GM23338 (cell line): ENCODE measurements around the gene SH3GL3. TPM values are rescaled to one million over a fixed set of nuclear protein-coding genes. Genes with fewer than 3 reads are reported as not detected.

ENCODE experiments used
- ATAC-seq: fragments of 200-7000 bp; cut with Tn5 transposase; 3 replicates; pipeline ENCODE4 v1.9.1; 2020
- DNase-seq: peaks from one replicate; pipeline ENCODE4 v3.0.0-alpha.2; 2015; ENCODE audit warnings: low spot score
- H2AFZ ChIP-seq: fragments of 200-600 bp; sonication (generic); 2 replicates; pipeline ENCODE4 v1.8.0; 2016; ENCODE audit warnings: antibody characterized with exemption, mild to moderate bottlenecking, moderate library complexity
- H3F3A ChIP-seq: fragments of 200-600 bp; sonication (generic); replicated peaks from 2 replicates; pipeline ENCODE4 v1.8.0; 2017; ENCODE audit warnings: antibody characterized with exemption, mixed run types, low read depth
- H3K27ac ChIP-seq: fragments of 200-600 bp; sonication (generic); 2 replicates; pipeline ENCODE4 v1.6.1; 2016; ENCODE audit warnings: low read depth
- H3K27me3 ChIP-seq: fragments of 200-600 bp; sonication (generic); 2 replicates; pipeline ENCODE4 v1.8.0; 2016; ENCODE audit warnings: mild to moderate bottlenecking, mixed run types, moderate library complexity; ENCODE audit not compliant: insufficient read depth
- H3K36me3 ChIP-seq: fragments of 200-600 bp; sonication (generic); 2 replicates; pipeline ENCODE4 v1.8.0; 2016; ENCODE audit warnings: mild to moderate bottlenecking; ENCODE audit not compliant: insufficient read depth
- H3K4me1 ChIP-seq: fragments of 200-600 bp; sonication (generic); 2 replicates; pipeline ENCODE4 v1.8.0; 2016; ENCODE audit warnings: mild to moderate bottlenecking, moderate library complexity; ENCODE audit not compliant: insufficient read depth
- H3K4me2 ChIP-seq: fragments of 200-600 bp; sonication (generic); 2 replicates; pipeline ENCODE4 v1.7.1; 2017; ENCODE audit warnings: mixed run types
- H3K4me3 ChIP-seq: fragments of 200-600 bp; sonication (generic); 2 replicates; pipeline ENCODE4 v1.6.1; 2016; ENCODE audit warnings: mixed run types
- H3K79me2 ChIP-seq: fragments of 200-600 bp; sonication (generic); replicated peaks from 2 replicates; pipeline ENCODE4 v1.8.0; 2017; ENCODE audit warnings: mild to moderate bottlenecking; ENCODE audit not compliant: insufficient read depth
- H3K9me2 ChIP-seq: fragments of 200-600 bp; sonication (generic); 2 replicates; pipeline ENCODE4 v1.8.0; 2017; ENCODE audit not compliant: insufficient read depth
- H4K20me1 ChIP-seq: fragments of 200-600 bp; sonication (generic); replicated peaks from 2 replicates; pipeline ENCODE4 v1.8.0; 2017; ENCODE audit warnings: mild to moderate bottlenecking; ENCODE audit not compliant: insufficient read depth
- H3K27ac Mint-ChIP-seq: 2 replicates; pipeline ENCODE4 v1.8.0; 2020; ENCODE audit warnings: inconsistent platforms, mild to moderate bottlenecking, moderate library complexity, mixed read lengths
- H3K27me3 Mint-ChIP-seq: 3 replicates; pipeline ENCODE4 v1.8.0; 2022; ENCODE audit warnings: low read depth, mild to moderate bottlenecking, moderate library complexity, mixed read lengths, inconsistent platforms; ENCODE audit not compliant: insufficient read depth, poor library complexity
- H3K36me3 Mint-ChIP-seq: 3 replicates; pipeline ENCODE4 v1.8.0; 2021; ENCODE audit warnings: low read depth, mild to moderate bottlenecking, inconsistent platforms, moderate library complexity, mixed read lengths
- H3K4me1 Mint-ChIP-seq: 3 replicates; pipeline ENCODE4 v1.8.0; 2020; ENCODE audit warnings: mild to moderate bottlenecking, inconsistent platforms, mixed read lengths
- H3K4me3 Mint-ChIP-seq: 3 replicates; pipeline ENCODE4 v1.8.0; 2021; ENCODE audit warnings: moderate library complexity, mild to moderate bottlenecking, inconsistent platforms, mixed read lengths
- H3K9me3 Mint-ChIP-seq: 3 replicates; pipeline ENCODE4 v1.8.0; 2020; ENCODE audit warnings: moderate library complexity, mild to moderate bottlenecking, inconsistent platforms, mixed read lengths
- CREB1 ChIP-seq: fragments of 250-450 bp; sonication (Bioruptor Pico); IDR thresholded peaks from 2 replicates; pipeline ENCODE4 v1.5.0; 2020; ENCODE audit warnings: low read depth, mild to moderate bottlenecking, moderate library complexity
- EZH2phosphoT487 ChIP-seq: fragments of 200-600 bp; sonication (generic); IDR thresholded peaks from one replicate; pipeline ENCODE4 v1.8.1; 2018; ENCODE audit warnings: antibody characterized with exemption; ENCODE audit not compliant: unreplicated experiment
- NANOG ChIP-seq: IDR thresholded peaks from 2 replicates; pipeline ENCODE4 v1.6.1; 2016; ENCODE audit warnings: antibody characterized with exemption, borderline replicate concordance
- POLR2AphosphoS5 ChIP-seq: IDR thresholded peaks from 2 replicates; pipeline ENCODE4 v1.6.1; 2016; ENCODE audit warnings: antibody characterized with exemption, low read depth
- STAT1 ChIP-seq: IDR thresholded peaks from one replicate; pipeline ENCODE4 v1.6.1; 2016; ENCODE audit warnings: antibody characterized with exemption; ENCODE audit not compliant: unreplicated experiment
- ZNF462 ChIP-seq: fragments of 250-450 bp; sonication (Bioruptor Pico); IDR thresholded peaks from 2 replicates; pipeline ENCODE4 v1.5.0; 2020; ENCODE audit warnings: mild to moderate bottlenecking, moderate library complexity
- polyA plus RNA-seq: library from polyadenylated mRNA; unstranded; fragments of >200 nt; fragmentation: Nextera tagmentation; extraction: Ambion mirVana; gene quantifications from 2 replicates; pipeline ENCODE4 v1.2.1, GENCODE V29; 2016
- total RNA-seq: library from RNA; depleted of rRNA; stranded (reverse); fragments of >200 nt; shearing (Covaris generic); gene quantifications from 2 replicates; pipeline ENCODE4 v1.2.3, GENCODE V29; 2014
- TF ChIP-seq, protein P1 (sequence below): IDR thresholded peaks from one replicate; pipeline ENCODE4 v1.6.1; 2018; ENCODE audit warnings: antibody characterized with exemption; ENCODE audit not compliant: unreplicated experiment
- TF ChIP-seq, protein P2 (sequence below), 2 experiments: fragments of 200-600 bp in 1 of 2; sonication (generic) in 1 of 2; conservative IDR thresholded peaks; 2 replicates each; pipeline versions ENCODE4 v1.5.1 to v1.6.1; 2016 to 2017; ENCODE audit warnings: antibody characterized with exemption in 2 of 2, low read depth in 2 of 2, mild to moderate bottlenecking in 2 of 2, moderate library complexity in 1 of 2

The SH3GL3 gene
- total and polyA plus RNA-seq, 2 experiments from 2014 or later = 15.9 to 21.1 TPM

- TF ChIP-seq, protein P1, sequence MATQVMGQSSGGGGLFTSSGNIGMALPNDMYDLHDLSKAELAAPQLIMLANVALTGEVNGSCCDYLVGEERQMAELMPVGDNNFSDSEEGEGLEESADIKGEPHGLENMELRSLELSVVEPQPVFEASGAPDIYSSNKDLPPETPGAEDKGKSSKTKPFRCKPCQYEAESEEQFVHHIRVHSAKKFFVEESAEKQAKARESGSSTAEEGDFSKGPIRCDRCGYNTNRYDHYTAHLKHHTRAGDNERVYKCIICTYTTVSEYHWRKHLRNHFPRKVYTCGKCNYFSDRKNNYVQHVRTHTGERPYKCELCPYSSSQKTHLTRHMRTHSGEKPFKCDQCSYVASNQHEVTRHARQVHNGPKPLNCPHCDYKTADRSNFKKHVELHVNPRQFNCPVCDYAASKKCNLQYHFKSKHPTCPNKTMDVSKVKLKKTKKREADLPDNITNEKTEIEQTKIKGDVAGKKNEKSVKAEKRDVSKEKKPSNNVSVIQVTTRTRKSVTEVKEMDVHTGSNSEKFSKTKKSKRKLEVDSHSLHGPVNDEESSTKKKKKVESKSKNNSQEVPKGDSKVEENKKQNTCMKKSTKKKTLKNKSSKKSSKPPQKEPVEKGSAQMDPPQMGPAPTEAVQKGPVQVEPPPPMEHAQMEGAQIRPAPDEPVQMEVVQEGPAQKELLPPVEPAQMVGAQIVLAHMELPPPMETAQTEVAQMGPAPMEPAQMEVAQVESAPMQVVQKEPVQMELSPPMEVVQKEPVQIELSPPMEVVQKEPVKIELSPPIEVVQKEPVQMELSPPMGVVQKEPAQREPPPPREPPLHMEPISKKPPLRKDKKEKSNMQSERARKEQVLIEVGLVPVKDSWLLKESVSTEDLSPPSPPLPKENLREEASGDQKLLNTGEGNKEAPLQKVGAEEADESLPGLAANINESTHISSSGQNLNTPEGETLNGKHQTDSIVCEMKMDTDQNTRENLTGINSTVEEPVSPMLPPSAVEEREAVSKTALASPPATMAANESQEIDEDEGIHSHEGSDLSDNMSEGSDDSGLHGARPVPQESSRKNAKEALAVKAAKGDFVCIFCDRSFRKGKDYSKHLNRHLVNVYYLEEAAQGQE = no peak
Measured at GRCh38 chr15:83652626-83653204, 205.6 kb downstream of the SH3GL3 start (continued).

GRCh38 chr15:83653288-83653638, 206.1 kb downstream of the SH3GL3 start:
- Histone ChIP-seq H3K4me2 (peak overlapping the region; percentile 82), H3K9me2 (0 out of 2 replicates have a peak, but pooled peaks cover 7% of the 10 kb centered on the region), H3K79me2 (no peaks in the 10 kb centered on the region), H3F3A (0 out of 2 replicates have a peak, but pooled peaks cover 4% of the 10 kb centered on the region), H3K27me3 (peaks cover 48% of the 10 kb centered on the region), H2AFZ (peak overlapping the region; percentile 94), H3K36me3 (no peaks in the 10 kb centered on the region; the same call in 1 of the 2 replicates), H4K20me1 (no peaks in the 10 kb centered on the region), H3K4me3 (peak overlapping the region; percentile 70), H3K4me1 (peaks cover 4% of the 10 kb centered on the region; the same call in 1 of the 2 replicates), H3K27ac (no peak overlapping the region)
- H3K36me3 Mint-ChIP-seq = no peaks in the 10 kb centered on the region; the same call in 2 of the 3 replicates
- no peak overlapping the region for H3K27ac Mint-ChIP-seq
- ATAC-seq (peak; percentile 41), DNase-seq (no peak)
- H3K27me3 Mint-ChIP-seq = peaks cover 39% of the 10 kb centered on the region
- H3K9me3 Mint-ChIP-seq = no peaks in the 10 kb centered on the region
- peak overlapping the region; percentile 59 for H3K4me3 Mint-ChIP-seq
- H3K4me1 Mint-ChIP-seq = peaks cover 19% of the 10 kb centered on the region
- TF ChIP-seq STAT1 (no peak), CREB1 (no peak), NANOG (no peak), EZH2phosphoT487 (no peak), ZNF462 (CRISPR knock-in tag) (0 out of 2 replicates have a peak, but pooled peaks have one; percentile 3), POLR2AphosphoS5 (no peak)
- TF ChIP-seq, protein P2, sequence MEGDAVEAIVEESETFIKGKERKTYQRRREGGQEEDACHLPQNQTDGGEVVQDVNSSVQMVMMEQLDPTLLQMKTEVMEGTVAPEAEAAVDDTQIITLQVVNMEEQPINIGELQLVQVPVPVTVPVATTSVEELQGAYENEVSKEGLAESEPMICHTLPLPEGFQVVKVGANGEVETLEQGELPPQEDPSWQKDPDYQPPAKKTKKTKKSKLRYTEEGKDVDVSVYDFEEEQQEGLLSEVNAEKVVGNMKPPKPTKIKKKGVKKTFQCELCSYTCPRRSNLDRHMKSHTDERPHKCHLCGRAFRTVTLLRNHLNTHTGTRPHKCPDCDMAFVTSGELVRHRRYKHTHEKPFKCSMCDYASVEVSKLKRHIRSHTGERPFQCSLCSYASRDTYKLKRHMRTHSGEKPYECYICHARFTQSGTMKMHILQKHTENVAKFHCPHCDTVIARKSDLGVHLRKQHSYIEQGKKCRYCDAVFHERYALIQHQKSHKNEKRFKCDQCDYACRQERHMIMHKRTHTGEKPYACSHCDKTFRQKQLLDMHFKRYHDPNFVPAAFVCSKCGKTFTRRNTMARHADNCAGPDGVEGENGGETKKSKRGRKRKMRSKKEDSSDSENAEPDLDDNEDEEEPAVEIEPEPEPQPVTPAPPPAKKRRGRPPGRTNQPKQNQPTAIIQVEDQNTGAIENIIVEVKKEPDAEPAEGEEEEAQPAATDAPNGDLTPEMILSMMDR (conservative IDR thresholded peaks at IDR 0.05; ENCODE audit: low read depth in 2 of 2) = no peak
